Coronary artery (tissue), 2 donors: ENCODE results near the gene EMILIN1.

Experiments used
- DNase-seq: peaks from one replicate; pipeline ENCODE4 v3.0.0-alpha.2; 2017; ENCODE audit warnings: low spot score
- H3K27ac ChIP-seq, 2 donors: fragments of 200-600 bp; sonication (generic); one replicate each; pipeline ENCODE4 v1.5.1; 2016 to 2019
- H3K4me3 ChIP-seq: fragments of 200-600 bp; sonication (generic); 2 replicates; pipeline ENCODE4 v1.5.1; 2016; ENCODE audit warnings: mild to moderate bottlenecking, moderate library complexity
- CTCF ChIP-seq: fragments of 200-600 bp; sonication (generic); IDR thresholded peaks from one replicate; pipeline ENCODE4 v1.5.1; 2019; ENCODE audit warnings: antibody characterized with exemption

EMILIN1 gene

GRCh38 chr2:27078267-27079194, at the start of gene EMILIN1:
TSS of gene EMILIN1 (plus strand) at chr2:27078615. CDS start at chr2:27079066, 451 bp downstream.
- peak within 1 kb of the TSS; percentile 90 for H3K4me3 ChIP-seq
- peak within 1 kb of the TSS; percentile 95 to 96 for H3K27ac ChIP-seq
- no peak for TF ChIP-seq CTCF
- DNase-seq, result peak; percentile 97

GRCh38 chr2:27029051-27029450, 49.4 kb upstream of the EMILIN1 start:
- no peak overlapping the region for H3K27ac ChIP-seq
- no peak for TF ChIP-seq CTCF
- DNase-seq, result no peak
- no peak overlapping the region for H3K4me3 ChIP-seq

GRCh38 chr2:27032495-27033252, 45.7 kb upstream of the EMILIN1 start, which contains the start of gene TMEM214:
TSS of gene TMEM214 (plus strand) at chr2:27032965. CDS start at chr2:27033016, 51 bp downstream.
- no peak for TF ChIP-seq CTCF
- peak; percentile 87 for DNase-seq
- H3K27ac ChIP-seq, result peak within 1 kb of the TSS; percentile 84 to 90
- H3K4me3 ChIP-seq, result peak within 1 kb of the TSS; percentile 94

- no peak for DNase-seq
- TF ChIP-seq CTCF, result no peak
- H3K27ac ChIP-seq, result peak overlapping the region; percentile 84 to 90
- peak overlapping the region; percentile 94 for H3K4me3 ChIP-seq
Measured at GRCh38 chr2:27033253-27033852, 45.1 kb upstream of the EMILIN1 start.

- no peak for TF ChIP-seq CTCF
- Histone ChIP-seq H3K27ac (no peak overlapping the region), H3K4me3 (no peak overlapping the region)
- no peak for DNase-seq
Measured at GRCh38 chr2:27038012-27038411, 40.4 kb upstream of the EMILIN1 start.

GRCh38 chr2:27038631-27039339, 39.6 kb upstream of the EMILIN1 start:
- Histone ChIP-seq H3K4me3 (no peak overlapping the region), H3K27ac (no peak overlapping the region)
- DNase-seq, result no peak
- TF ChIP-seq CTCF, result no peak
